Measurements from ENCODE around the gene PDE6G.

Gene PDE6G

GRCh38 chr17:81656835-81657234 lies 493 bp upstream of the PDE6G start:
- no peak for DNase-seq

DNA sequence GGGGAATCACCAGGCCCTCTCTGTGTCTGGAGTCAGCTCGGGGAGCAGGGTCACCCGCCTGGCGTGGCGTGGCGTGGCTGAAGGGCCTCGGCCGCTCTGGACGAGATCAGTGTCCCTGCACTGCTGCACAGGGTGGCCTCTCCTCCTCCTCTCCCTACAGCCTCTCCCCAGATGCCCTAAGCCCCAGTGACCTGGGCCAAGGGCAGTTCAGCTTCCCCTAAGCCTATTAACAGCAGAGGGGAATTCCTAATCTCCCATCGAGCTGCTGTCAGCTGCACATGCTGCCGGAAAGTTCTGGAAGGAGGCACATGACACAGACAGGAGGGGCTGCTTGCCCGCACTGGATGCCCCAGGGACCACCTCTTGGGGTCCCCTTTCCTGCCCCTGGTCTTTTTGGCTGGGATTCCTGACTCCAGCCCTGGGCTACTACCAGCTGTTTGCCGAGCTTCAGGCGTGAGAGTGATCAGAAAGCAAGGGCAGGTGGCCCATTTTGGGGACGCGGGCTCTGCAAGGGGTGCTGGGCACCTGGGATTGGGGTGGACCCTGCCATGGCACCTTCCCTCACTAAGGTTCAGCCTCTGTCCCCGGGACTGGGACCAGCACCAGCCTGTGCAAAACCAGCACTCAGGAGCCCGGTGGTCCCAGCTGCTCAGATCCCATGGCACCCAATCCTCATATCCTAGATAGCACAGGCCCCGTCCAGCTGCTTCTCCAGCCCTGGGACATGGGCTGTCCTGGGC lies 794 bp downstream of the PDE6G start:
- no peak for DNase-seq

DNA sequence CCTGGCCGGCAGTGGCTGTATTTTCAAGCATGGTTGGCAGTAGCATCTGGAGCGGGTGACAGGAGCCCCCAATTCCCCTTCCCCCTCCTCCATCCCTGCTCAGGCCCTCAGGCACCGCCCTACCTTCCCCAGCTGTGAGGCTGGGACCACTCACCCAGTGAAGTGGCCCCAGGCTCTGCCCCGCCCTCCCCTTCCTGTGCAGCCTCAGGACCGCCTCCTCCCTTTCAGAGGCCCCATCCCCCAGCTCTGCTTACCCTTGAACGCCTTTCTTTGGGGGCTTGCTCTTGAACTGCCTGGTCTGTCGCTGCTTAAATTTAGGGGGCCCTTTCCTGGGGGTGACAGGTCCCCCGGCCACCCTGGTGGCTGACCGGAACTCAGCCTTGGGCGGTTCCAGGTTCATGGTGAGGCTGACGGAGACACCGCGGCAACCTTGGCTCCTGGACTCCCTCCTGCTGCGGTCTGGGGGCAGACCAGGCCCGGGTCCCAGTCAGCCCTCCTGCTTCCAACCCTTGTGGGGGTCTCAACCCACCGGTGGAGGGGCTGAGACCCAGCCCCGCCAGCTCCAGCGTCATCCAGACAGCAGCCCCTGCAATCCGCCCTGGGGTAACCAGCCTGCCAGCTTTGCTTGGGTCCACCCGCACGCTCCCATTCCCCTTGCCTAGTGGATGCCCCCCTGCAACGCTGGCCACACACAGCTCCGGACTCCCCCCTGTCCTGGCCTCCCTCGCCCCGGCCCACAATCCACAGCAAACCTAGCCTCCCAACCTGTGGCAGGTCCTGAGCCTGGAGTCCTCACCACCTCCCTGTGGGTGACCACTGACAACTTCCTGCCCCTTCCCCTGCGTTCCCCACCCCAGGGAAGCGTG lies 3.2 kb downstream of the PDE6G start:
- DNase-seq = peak; percentile 11

- DNase-seq = no peak
Observed at GRCh38 chr17:81651692-81652091, 4.7 kb downstream of the PDE6G start.

GRCh38 chr17:81650951-81651350 lies 5.4 kb downstream of the PDE6G start:
- no peak for DNase-seq

DNA sequence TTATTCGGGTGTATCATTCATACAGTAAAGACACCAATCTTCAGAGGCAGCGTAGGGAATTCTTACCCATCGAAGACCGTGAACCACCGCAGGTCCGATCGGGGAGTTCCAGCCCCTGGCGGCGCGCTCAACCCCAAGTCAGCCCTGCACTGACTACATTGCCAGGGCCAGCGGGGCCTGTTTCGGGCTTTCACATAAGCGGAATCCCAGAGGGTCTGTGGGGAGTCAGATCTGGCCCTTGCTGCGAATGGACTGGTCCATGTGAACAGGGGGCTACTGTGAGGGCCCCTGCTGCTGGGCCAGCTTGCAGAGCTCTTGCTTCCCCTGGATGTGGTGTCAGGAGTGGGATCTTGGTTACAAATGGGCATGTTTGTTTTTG lies 7.6 kb downstream of the PDE6G start:
- no peak for DNase-seq

DNA sequence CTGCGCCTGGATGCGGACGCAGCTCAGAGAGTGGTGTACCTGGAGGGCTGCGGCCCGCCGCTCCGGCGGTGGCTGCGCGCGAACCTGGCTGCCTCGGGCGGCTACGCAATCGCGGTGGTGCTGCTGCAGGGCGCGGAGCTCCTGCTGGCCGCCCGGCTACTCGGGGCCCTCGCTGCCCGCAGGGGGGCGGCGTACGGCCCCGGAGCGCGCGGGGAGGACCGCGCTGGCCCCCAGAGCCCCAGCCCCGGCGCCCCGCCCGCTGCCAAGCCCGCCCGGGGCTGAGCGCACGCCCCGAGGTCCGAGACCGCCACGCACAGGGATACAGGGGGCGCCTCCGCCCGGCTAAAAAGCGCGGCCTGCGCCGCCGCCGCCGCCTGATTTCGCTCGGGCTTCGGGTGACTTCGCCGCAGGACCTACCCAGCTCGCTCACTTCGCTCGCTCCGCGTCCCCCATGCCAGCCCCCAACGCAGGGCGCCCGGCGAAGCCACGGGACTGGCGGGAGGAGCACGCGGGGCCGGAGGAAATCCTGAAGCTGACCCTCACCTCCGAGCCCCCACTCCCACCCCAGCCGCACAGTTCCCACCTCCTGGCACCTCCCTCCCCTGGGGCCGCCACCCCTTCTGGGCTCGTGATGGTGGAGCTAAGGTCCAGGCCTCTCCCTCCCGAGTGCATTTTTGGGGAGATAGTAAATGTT lies 8.2 kb downstream of the PDE6G start:
- no peak for DNase-seq

DNA sequence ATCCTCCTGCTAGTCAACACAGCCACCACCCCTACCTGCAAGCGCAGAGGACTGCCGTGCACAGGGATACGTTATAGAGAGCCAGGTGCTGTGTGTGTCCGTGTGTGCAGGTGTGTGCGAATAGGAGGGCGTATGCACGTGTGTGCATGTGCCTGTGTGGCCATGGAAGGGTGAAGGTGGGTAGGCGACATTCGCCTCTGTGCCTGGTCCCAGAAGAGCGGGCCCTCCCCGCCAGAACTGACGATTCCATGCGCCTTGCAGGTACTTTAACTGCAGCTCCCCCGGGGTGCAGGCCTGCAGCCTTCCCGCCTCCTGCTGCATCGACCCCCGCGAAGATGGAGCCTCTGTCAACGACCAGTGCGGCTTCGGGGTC lies 8.7 kb downstream of the PDE6G start:
- DNase-seq = no peak

DNA sequence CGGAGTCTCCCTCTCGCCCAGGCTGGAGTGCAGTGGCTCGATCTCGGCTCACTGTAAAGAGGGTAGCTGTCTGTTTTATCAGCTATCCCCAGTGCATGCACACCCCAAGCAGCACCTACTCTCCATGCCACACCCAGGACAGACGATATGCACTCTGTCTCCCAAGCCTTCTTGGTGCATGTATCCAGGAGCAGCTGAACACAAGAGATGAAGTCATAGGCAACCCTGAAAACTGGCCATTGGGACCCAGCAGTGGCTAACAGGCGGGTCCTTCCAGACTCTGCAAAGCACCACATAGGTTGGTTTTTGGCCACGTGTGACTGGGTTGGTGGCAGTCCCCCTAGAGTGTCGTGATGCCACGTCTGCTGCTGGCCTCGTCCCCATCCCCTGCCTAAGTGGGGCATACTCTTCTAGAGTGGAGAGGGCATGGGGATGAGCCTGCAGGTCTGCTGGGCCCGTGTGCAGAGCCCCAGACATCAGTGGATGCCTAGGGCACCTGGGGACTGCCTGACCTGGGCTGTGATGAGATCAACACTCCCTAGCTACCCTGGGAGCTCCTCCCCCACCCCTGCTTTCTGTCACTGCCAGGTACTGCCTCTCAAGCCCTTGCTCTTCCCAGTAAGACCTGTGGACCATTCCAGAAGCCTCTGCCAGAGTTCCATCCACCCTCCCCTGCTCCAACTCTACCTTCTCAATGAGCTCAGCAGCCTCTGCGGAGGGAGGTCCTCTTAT lies 9.3 kb downstream of the PDE6G start:
- no peak for DNase-seq

- no peak for DNase-seq
Observed at GRCh38 chr17:81644976-81645952, 11.1 kb downstream of the PDE6G start.

- no peak for DNase-seq
Observed at GRCh38 chr17:81644496-81644895, 11.8 kb downstream of the PDE6G start.

- no peak for DNase-seq
Observed at GRCh38 chr17:81641825-81642489, 14.4 kb downstream of the PDE6G start.

GRCh38 chr17:81640011-81640410 lies 16.3 kb downstream of the PDE6G start:
- DNase-seq = no peak

DNA sequence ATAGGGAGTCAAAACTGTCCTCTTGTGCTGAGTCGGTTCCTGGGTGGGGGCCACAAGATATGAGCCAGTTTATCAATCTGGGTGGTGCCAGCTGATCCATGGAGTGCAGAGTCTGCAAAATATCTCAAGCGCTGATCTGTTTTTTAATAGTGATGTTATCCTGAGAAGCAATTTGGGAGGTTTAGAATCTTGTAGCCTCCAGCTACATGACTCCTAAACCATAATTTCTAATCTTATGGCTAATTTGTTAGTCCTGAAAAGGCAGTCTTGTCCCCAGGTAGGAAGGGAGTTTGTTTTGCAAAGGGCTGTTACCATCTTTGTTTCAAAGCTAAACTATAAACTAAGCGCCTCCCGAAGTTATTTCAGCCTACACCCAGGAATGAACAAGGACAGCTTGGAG lies 17.7 kb downstream of the PDE6G start:
- no peak for DNase-seq

- peak; percentile 93 for DNase-seq
Observed at GRCh38 chr17:81636505-81637288, 19.6 kb downstream of the PDE6G start, which contains the start of the genes NPLOC4 and TSPAN10. TSS of gene NPLOC4 (minus strand) at chr17:81637112. CDS start at chr17:81636930, 182 bp downstream. TSS of gene TSPAN10 (plus strand) at chr17:81637196. CDS start at chr17:81642413, 5,217 bp downstream.

- peak; percentile 17 for DNase-seq
Observed at GRCh38 chr17:81635973-81636504, 20.3 kb downstream of the PDE6G start.

DNA sequence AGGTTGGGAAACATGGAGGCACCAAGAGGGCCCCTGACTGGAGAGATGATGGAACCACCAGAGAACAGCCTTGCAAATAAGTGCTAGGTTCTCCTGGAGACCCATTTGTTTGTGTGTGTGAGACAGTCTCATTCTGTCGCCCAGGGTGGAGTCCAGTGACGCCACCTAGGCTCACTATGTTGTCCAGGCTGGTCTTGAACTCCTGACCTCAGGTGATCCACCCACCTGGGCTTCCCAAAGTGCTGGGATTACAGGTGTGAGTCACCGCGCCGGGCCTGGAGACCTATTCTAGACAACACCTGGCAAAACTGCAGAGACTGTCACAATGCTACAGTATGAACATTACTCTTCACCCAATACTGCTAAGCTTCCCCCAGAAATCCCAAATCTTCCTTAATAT lies 20.9 kb downstream of the PDE6G start:
- no peak for DNase-seq

GRCh38 chr17:81631482-81631881 lies 24.9 kb downstream of the PDE6G start:
- no peak for DNase-seq

GRCh38 chr17:81630274-81630673 lies 26.1 kb downstream of the PDE6G start:
- DNase-seq = no peak
